Chondrocyte (in vitro differentiated cells): Measurements from ENCODE around the gene USP49. TPM values are rescaled to one million over a fixed set of nuclear protein-coding genes. Genes with fewer than 3 reads are reported as not detected.
A peak's percentile ranks its signal among the peaks of the same experiment; 100 is the strongest.

Experiments
- DNase-seq: peaks from one replicate; pipeline ENCODE4 v3.0.0; 2021; ENCODE audit warnings: mixed read lengths, low spot score
- H3K27ac Mint-ChIP-seq: one replicate; pipeline ENCODE4 v1.8.0; 2021; ENCODE audit warnings: mild to moderate bottlenecking, moderate library complexity, mixed read lengths; ENCODE audit not compliant: unreplicated experiment
- H3K27me3 Mint-ChIP-seq: 2 replicates; pipeline ENCODE4 v1.8.0; 2021; ENCODE audit warnings: low read depth, mixed read lengths
- H3K36me3 Mint-ChIP-seq: 2 replicates; pipeline ENCODE4 v1.8.0; 2021; ENCODE audit warnings: low read depth, mixed read lengths
- H3K4me1 Mint-ChIP-seq: 2 replicates; pipeline ENCODE4 v1.8.0; 2021; ENCODE audit warnings: low read depth, mild to moderate bottlenecking, mixed read lengths
- H3K4me3 Mint-ChIP-seq: one replicate; pipeline ENCODE4 v1.8.0; 2021; ENCODE audit warnings: mild to moderate bottlenecking, moderate library complexity, mixed read lengths; ENCODE audit not compliant: unreplicated experiment
- H3K9me3 Mint-ChIP-seq: 2 replicates; pipeline ENCODE4 v1.8.0; 2021; ENCODE audit warnings: low read depth, mixed read lengths
- total RNA-seq: library from RNA; stranded (reverse); gene quantifications from 3 replicates; pipeline ENCODE4 v1.2.1, GENCODE V29; 2021
- TF ChIP-seq, protein P1 (sequence below): fragments of 200-600 bp; sonication (generic); IDR thresholded peaks from 2 replicates; pipeline ENCODE4 v1.5.0; 2021; ENCODE audit warnings: antibody characterized with exemption, mild to moderate bottlenecking, moderate library complexity

USP49 gene
- total RNA-seq, 1 donor from 2014 or later: 3.5 TPM

DNA sequence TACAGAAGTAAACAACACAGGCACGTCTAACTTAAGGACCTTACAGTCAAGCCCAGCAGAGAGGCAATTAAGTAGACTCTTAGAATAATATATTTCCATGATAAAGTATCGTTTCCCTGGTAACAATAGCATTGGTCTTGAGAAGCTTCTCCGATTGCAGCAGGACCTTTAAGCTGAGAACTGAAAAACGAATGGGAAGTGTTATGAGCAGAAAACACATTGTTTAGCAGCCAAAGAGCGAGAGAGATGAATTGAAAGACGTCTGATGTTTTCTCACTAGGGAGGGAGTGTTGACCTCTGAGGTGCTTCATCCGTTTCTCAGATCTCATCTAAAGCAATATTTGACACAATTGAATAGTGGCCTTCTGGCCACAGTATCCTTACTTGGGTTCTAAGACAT is 27.0 kb upstream of the USP49 start:
- no peaks in the 10 kb centered on the region for H3K9me3 Mint-ChIP-seq
- H3K4me3 Mint-ChIP-seq: peak overlapping the region; percentile 93
- peaks cover 46% of the 10 kb centered on the region for H3K4me1 Mint-ChIP-seq
- TF ChIP-seq, protein P1, sequence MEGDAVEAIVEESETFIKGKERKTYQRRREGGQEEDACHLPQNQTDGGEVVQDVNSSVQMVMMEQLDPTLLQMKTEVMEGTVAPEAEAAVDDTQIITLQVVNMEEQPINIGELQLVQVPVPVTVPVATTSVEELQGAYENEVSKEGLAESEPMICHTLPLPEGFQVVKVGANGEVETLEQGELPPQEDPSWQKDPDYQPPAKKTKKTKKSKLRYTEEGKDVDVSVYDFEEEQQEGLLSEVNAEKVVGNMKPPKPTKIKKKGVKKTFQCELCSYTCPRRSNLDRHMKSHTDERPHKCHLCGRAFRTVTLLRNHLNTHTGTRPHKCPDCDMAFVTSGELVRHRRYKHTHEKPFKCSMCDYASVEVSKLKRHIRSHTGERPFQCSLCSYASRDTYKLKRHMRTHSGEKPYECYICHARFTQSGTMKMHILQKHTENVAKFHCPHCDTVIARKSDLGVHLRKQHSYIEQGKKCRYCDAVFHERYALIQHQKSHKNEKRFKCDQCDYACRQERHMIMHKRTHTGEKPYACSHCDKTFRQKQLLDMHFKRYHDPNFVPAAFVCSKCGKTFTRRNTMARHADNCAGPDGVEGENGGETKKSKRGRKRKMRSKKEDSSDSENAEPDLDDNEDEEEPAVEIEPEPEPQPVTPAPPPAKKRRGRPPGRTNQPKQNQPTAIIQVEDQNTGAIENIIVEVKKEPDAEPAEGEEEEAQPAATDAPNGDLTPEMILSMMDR: no peak
- peak overlapping the region; percentile 100 for H3K27ac Mint-ChIP-seq
- DNase-seq: no peak
- peaks cover 11% of the 10 kb centered on the region for H3K36me3 Mint-ChIP-seq
- H3K27me3 Mint-ChIP-seq: no peaks in the 10 kb centered on the region

DNA sequence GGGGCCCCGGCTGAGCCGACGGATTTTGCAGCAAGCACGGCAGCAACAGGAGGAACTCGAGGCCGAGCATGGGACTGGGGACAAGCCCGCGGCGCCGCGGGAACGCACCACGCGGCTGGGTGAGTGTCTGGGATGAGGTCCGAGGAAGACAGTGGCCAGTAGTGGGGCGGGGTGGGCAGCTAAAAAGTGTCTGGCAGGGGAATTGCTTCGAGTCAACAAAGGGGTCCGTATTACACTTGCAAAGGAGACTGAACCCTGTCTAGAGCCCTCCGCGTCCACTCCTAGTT is 26.5 kb upstream of the USP49 start:
- no peak for DNase-seq
- H3K4me3 Mint-ChIP-seq: peak overlapping the region; percentile 93
- no peaks in the 10 kb centered on the region for H3K27me3 Mint-ChIP-seq
- TF ChIP-seq, protein P1: no peak
- H3K4me1 Mint-ChIP-seq: peaks cover 49% of the 10 kb centered on the region
- no peaks in the 10 kb centered on the region for H3K9me3 Mint-ChIP-seq
- peaks cover 9% of the 10 kb centered on the region for H3K36me3 Mint-ChIP-seq
- H3K27ac Mint-ChIP-seq: peak overlapping the region; percentile 100

DNA sequence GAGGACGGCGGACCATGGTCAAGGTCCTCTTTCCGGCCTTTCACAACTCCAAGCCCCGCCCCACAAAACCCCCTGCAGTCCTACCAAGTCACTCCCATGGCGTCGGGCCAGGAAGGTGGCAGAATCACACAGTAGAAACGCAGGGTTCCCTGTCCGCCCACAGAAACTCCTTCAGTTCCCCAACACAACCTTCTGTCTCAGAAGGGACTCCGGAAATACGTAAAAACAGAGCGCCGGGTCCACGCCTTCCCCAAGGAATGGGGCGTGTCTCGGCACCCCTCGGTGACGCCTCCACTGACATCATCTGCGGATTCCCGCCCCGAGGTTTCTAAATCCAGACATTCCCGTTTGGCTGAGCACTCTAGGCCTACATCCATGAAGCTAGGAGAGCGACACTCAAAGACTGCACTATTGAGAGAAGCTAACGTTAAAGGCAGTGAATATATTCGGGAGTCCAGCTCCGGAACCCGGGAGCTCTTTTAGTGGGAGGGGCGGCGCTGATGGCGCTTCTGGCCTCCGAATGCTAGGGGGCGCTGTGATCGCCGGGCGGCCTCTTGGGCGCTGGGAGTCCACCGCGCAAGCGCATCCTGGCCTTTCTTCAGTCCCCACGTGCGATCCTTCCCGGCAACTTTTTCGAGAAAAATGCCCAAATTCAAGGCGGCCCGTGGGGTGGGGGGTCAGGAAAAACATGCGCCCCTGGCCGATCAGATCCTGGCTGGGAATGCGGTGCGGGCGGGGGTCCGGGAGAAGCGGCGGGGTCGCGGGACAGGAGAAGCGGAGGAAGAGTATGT is 25.9 kb upstream of the USP49 start, which contains the start of the genes BYSL and MED20:
Gene BYSL (plus strand): TSS at position 579 of the 791 bp plus-strand sequence. CDS start 64 bp downstream, at position 643.
Gene MED20 (minus strand): TSS at position 219 of the 791 bp plus-strand sequence. CDS start 121 bp downstream, at position 98.
- Mint-ChIP-seq H3K4me1 (peaks cover 51% of the 10 kb centered on the region), H3K27me3 (no peaks in the 10 kb centered on the region), H3K27ac (peak within 1 kb of the TSS; percentile 100), H3K36me3 (peaks cover 9% of the 10 kb centered on the region), H3K4me3 (peak within 1 kb of the TSS; percentile 93), H3K9me3 (no peaks in the 10 kb centered on the region)
- DNase-seq: peak; percentile 94
- TF ChIP-seq, protein P1: peak; percentile 100

DNA sequence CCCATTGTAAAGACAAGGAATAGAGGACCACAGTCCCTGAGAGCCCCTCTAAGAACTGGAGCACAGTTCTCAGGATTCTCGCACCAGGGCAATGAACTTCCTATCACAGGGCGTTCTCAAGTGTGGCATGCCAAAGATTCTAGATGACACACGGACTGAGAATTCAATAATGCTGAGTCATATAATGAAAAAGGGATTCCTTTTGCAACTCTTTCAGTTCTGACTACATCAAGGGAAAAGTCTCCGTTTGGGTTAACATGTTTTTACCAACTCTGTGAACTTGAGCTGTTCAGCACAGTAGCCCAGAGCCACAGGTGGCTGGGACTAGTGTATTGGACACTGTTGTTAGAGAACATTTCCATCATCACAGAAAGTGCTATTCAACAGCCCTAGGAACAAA is 22.4 kb upstream of the USP49 start:
- peak overlapping the region; percentile 34 for H3K4me3 Mint-ChIP-seq
- H3K27me3 Mint-ChIP-seq: no peaks in the 10 kb centered on the region
- no peaks in the 10 kb centered on the region for H3K9me3 Mint-ChIP-seq
- H3K36me3 Mint-ChIP-seq: peaks cover 15% of the 10 kb centered on the region
- peaks cover 35% of the 10 kb centered on the region for H3K4me1 Mint-ChIP-seq
- peak overlapping the region; percentile 97 for H3K27ac Mint-ChIP-seq
- TF ChIP-seq, protein P1: no peak
- no peak for DNase-seq

DNA sequence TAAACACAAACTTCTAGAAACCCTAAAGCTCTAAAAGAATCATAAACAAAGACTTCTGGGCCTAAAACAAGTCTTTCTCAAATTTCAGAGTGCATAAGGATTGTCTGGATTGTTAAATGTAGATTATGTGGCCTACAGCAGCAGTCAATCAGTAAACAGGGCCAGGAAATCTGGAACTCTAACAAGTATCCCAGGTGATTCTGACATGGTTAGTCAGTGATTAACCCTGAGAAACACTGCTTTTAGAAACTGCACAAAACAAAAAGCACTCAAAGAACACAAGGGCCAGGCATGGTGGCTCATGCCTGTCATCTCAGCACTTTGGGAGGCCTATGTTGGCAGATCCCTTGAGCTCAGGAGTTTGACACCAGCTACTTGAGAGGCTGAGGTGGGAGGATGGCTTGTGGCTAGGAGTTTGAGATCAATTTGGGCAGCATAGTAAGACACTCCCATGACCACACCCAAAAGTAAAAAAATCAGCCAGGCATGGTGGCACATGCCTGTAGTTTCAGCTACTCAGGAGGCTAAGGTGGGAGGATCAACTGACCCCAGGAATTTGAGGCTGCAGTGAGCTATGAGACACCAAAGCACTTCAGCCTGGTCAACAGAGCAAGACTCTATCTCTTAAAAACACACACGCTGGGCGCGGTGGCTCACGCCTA is 19.8 kb upstream of the USP49 start:
- H3K27ac Mint-ChIP-seq: no peak overlapping the region
- no peaks in the 10 kb centered on the region for H3K9me3 Mint-ChIP-seq
- no peaks in the 10 kb centered on the region for H3K27me3 Mint-ChIP-seq
- peaks cover 18% of the 10 kb centered on the region for H3K36me3 Mint-ChIP-seq
- peaks cover 23% of the 10 kb centered on the region for H3K4me1 Mint-ChIP-seq
- TF ChIP-seq, protein P1: no peak
- no peak overlapping the region for H3K4me3 Mint-ChIP-seq
- no peak for DNase-seq
